Non-pigmented ciliary epithelial cell (primary cell): ENCODE measurements around the gene APBB2.

Experiments
- DNase-seq: peaks from one replicate; pipeline ENCODE4 v3.0.0-alpha.2; 2010; ENCODE audit warnings: low read depth

APBB2 gene

DNA sequence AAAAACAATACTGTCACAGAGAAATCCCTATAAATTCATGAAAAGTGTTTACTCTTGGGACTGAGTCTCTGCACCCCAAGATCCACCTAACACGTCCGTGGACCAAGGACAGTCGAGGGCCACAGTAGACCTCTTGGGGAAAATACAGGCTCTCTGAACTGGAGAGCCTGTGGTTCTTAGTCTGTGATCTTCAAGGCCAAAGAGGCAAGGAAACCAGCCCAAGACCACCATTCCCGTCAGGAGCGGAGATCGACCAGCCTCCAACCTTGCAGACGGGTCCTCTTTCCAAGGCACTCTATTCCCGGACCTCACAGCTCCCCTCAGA lies 1.6 kb upstream of the APBB2 start:
- DNase-seq, result no peak

DNA sequence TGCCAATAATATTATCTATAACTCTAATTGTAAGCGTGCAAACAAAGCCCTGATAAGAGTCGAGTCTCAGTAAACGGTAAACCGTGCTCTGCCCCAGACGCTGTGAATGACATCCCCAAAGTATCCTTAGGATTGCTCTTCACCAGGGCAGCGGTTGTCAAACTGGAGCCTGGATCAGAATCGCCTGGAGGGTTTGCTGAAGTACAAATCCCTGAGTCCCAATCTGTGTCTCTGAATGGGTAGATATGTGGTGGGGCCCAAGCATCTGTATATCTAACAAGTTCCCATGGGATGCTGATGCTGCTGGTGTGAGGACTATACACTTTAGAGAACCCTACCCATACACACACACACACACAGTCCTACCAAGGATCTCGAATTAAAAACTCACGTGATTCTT lies 813 bp upstream of the APBB2 start:
- no peak for DNase-seq

DNA sequence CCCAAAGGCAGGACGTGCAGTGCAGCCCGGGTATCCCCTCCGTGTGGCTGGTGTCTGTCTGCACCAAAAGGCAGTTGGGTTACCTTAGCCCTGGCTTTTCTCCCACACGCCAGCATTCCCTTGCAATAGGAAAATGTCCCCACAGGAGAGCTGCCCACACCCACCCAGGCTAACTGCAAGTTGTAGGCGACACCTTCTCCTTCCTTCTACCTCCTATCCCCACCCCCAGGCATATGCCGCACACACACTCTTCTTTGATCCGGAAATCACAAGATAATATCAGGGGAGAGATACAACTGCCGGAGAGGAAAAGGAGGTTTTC lies 444 bp upstream of the APBB2 start:
- no peak for DNase-seq

DNA sequence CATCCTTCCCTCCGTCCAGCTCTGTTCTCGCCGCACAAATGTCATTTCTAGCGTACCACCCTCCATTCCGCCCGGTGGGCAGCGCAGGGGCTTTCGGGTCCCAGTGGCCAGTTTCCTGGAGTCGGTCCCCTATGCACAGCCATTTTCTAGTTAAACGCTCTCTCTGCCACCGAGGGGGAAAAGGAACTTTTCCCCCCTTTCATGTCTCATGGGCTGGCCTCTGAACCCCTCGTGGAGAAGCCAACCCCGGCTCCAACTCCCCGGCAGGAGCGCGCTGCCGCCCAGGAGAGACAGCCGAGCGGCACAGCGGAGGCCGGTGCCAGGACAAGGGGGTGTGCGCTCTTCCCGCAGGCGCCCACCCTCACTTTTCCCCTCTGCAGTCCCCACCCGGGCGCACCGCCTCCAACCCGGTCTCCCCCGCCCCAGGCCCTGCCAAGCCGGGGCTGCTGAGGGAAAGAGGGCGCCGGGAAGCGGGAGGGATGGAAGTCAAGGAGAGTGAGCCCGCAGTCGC lies 662 bp downstream of the APBB2 start:
- no peak for DNase-seq

DNA sequence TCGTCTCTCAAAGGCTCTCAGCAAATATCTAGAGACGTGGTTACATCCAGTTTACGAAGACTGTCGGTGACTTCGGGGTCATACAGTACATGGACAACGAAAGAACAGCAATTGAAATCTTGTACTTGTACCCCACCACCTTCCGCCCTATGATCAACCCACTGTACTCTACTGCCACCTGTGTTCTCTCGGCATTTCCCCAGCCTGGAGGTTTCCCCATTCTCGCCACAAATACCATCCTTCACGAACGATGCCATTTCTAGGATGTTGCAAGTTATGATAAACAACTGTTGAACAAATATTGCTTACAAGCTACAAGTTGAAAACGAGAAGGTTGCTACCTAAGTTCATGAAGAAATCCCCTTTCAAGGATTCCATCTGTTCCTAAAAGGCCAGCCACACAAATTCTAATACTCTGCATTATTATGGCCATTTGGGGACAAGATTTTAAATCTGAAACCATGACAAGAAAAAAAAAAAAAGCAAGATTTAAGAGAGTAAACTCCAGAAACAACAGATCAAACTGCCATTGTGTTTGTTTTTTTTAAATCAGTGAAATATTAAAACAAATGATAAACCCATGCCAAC lies 1.6 kb downstream of the APBB2 start:
- no peak for DNase-seq

DNA sequence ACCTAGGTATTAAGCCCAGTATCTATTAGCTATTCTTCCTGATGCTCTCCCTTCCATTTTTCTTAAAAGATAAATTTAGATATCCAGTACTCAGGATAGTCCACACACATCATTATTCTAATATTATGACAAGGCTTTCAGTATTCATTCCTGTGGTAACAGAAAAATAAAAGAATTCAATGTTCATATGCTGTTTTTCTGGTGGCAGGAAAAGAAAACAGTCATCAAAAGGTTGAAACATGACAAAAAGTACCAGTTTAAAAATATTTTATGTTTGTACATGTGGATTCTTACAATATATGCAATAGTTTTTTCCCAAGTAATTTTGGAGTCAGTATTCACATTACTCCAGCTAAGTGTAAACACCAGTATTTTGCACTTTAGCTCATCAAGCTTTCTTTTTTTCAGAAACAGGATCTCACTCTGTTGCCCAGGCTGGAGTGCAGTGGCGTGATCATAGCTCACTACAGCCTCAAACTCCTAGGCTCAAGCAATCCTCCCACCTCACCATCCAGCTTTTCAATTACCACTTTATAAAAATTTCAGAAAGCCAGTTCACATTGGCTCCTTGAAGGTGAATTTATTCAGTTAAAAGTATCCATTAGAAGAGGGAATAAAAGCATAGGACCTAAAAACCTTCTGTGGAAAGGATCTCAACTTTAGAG lies 2.3 kb downstream of the APBB2 start:
- DNase-seq, result no peak

DNA sequence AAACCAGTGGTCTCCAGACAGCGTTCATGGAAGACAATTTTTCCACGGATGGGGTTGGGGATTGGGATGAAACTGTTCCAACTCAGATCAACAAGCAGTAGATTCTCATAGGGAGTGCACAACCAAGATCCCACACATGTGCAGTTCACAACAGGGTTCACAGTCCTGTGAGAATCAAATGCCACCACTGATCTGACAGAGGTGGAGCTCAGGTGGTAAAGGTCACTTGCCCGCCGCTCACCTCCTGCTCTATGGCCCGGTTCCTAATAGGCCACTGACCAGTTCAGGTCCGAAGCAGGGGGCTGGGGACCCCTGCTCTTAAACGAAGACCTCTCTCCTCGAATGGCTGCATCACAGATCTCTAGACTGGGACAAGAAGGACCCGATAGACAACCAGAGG lies 4.4 kb downstream of the APBB2 start:
- DNase-seq, result no peak

DNA sequence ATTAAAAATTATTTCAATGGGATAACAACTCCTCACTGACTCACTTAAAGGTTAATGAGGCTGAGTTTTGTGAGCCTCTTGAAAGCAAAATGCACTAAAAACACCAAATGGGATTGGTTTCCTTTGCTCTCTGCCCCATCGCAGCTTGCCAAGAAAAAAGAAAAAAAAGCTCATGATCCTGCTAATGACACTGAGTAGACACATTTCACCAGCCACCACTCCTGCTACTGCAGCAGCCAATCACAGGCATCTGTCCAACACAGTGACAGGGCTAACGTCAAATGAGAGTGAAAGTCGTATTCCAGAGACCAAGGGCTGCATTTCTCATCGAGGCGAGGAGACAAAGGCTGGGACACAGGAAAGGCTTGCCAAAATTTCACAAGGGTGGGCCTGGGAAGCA lies 5.2 kb downstream of the APBB2 start:
- no peak for DNase-seq

DNA sequence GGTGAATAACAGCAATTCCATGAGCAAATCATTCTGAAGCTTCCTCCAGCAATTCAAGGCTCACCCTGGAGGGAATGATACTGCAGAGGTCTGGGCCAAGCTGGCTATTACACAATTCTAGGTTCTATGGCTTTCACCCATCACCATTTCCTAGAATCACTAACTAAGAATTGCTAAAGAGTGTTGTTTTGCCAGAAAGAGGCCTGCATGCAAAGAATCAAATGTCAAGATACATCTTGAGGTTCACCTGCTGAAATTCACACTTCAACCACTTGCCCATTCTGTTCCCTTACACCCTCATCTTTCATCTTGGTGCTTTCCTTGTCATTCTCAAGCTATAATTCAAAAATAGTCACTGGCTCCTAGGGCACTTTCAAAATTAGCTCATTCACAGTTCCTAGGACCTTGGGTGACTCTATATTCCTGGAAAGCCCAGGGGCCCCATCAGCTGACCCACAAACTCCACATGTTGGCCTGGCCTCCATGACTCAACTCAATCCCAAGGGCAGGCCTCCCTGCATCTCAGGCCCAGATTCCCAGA lies 7.0 kb downstream of the APBB2 start:
- DNase-seq, result no peak

DNA sequence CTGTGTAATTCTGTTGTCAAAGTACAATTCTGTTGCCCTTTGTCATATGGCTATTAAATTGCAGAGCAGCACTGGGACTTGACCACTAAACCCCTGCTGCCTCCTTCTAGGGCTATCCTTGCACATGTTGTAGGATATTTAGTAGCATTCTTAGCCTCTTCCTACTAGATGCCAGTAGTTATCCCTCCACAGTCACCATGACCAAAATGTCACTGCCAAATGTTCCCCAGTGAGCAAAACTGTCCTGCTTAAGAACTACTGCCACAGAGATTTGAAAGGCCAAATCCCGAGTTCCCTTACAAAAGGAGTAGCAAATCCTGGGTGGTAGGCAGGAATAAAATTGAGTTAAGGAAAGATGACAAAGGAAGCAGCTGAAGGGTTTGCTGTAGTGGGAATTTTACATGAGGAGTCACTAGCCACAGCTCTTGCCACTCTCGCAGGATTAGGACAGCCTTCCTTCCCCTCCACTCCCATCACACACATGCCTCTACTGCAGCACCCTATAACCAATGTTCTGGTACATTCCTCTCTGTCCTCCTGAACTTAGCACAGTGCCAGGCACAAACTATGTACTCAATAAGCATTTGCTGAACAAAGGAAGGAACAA lies 8.4 kb downstream of the APBB2 start:
- no peak for DNase-seq

DNA sequence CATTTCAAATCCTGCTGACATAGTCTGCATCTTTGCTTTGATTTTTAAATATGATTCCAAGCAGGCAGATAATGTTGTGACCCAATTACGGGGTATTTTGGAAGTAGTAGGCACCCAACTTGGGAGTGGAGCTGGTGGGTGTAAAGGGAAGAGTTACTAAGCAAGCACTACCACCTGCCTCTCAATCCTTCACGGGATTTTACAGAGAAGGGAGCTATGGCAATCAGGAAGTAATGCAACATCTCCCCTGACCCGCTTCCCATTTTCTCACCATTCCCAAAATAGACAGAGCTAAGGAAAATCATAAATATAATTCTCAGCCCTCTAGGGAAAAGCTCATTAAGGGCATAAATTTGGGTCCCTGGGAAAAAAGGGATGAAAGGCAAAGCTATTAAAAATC lies 9.2 kb downstream of the APBB2 start:
- no peak for DNase-seq

DNA sequence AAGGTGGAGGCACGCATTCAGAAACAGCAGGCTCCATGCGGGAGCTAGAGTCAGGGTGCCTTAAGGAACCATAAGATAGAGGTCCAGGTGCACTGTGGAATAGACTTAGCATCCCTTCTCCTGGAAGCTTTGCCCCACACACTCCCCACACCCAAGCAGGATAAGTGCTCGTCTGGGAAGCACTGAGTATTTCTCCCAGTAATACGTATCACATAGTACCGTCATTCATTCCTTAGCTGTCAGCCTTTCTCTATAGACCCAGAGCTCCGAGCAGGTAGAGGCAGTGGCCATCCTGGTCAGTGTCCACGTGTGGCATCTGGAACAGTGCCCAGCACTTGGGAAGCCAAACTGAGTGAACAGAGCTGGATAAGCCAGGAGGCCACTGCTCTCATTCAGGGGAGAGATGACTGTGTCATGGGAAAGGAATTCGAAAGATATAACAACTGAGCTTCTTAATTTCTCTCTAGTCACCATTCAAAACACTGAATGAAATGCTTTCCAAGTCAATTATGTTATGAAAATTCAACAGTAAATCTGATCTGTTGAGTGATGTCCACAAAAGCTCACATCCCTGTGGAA lies 9.9 kb downstream of the APBB2 start:
- peak; percentile 72 for DNase-seq

DNA sequence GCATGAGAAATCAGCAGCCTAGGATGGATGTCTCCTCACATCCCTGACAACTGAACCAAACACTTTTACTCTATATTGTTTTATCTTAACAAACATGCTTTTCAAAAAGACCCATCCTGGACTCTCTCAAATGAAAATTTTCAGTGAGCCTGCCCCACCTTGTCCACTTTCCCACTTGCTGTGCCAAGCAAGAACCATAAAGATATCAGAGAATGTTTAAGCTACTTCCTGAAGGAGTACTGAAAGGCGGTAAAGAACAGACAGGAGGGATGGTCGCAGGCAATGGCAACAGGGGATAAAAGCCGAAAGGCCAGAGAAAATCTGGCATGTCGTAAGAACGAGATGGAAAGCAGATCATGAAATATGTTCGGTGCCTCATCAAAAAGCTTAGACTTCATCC lies 10.5 kb downstream of the APBB2 start:
- DNase-seq, result no peak

DNA sequence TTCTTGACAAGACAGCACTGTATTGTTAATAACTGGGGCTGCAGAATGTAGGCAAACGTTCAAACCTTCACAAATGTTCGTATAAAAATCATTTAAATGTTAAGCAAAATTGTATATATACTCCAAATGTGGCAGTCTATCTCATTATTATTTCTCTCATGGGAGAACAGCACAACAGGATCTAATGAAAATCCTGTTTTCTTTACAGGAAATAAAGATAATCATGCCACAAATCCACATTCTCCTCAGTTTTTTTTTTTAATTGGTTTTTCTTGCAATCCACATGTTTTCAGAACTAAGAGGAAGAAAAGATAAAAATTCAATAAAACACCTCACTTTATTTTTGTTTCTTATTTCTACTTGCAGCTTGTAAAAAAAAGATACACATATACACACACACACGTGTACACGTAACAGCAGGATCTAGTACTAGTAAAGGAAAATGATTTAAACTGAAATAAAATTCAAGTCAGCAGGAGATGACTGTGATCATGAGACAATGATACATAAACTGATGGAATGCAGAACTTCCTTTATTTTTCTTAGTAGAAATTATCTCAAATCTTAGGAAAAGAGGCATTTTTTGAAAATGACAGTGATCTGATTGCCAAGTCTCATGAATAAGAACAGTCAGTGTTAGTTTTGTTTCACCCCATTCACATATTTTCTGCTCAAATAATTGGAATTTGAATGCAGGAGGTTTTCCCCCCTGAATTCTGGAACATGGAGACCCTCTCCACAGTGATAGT lies 11.3 kb downstream of the APBB2 start:
- no peak for DNase-seq

DNA sequence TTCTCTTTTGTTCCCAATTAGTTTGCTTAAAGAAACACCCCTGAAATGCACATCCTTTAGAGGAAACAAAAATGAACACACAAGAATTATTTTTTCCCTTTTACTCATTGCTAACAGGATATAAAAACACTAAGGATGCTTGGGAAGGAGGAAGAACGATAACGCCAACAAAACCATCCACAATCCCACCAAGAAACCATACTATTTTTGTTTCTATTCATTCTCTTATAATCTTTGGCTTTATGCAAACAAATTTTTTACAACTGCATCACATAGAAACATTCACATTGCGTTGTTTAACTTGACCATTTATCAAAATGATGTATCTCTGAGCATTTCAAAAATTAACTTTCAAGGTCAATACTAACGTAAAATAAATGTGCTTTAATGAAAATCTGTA lies 12.0 kb downstream of the APBB2 start:
- DNase-seq, result no peak

DNA sequence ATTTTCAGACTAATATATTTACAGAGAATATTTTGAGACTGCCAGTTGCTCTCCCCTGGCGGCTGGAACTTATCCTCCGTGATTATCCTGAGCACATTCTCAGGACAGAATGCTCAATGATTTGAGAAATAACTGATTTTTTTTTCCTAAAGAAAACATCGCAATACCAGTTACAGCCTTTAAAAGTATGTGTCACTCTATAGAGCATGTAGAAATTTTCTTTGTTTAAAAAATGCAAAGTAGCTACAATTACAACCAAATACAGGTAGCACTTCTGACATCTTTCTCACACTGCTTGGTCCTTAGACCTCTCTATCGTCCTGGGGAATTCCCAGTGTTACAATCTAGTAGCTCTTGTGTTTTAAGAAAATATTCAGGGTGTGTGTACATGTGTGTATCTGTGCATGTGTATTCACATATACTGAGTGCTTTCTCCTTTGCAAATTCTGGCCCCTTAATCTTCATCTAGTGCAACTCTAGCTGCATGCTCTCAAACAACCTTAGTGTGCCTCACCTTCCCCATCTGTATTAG lies 13.8 kb downstream of the APBB2 start:
- DNase-seq, result no peak

DNA sequence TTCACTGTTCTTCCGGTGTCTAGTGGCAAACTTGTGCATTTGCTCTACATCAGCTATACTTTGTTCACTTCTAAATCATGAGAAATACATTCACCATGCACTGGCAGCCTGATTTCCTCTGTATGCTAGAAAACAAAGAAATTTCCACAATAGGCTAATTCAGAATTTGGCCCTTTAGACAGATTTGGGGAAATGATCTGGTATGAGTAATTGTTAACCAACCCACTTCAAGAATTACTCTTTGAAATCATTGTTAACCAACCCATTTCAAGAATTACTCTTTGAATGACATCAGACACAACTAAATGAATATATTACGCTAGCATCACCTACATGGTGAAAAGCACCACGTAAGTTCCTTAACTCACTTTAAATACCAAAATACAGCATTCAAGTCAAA lies 14.6 kb downstream of the APBB2 start:
- DNase-seq, result no peak

DNA sequence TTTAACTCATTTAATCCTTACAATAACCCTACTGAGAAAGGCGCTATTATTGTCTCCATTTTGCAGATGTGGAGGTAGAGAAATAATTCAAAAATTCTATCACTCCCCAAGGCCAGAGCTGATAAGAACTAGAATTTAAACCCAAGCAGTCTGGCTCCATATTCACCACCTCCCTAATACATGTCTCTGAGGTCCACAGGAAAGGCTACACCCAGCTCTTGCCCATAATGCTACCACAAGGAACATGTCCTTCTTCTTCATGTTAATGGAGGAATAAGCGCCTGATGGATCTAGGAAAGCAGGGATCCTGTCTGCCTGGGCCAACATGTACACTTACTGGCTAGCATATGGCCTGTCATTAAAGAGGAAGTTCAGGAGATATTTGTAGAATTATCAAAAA lies 16.3 kb downstream of the APBB2 start:
- no peak for DNase-seq

DNA sequence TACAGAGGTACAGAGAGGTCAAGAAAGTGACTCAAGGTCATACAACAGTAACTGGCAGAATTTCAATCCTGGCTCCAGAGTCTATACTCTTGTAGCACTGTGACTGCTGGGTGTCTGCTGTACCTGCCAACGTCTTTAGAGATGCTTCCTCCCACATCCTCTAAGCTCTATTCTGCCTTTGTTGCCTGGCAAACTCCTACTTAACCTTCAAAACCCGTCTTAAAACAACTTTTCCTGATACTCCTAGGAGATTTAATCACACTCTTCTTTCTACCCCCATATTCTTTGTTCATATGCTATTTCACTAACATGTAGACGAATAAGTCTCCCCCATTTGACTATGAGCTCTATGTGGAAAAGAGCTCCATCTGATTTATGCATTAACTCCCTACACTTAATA lies 16.8 kb downstream of the APBB2 start:
- no peak for DNase-seq

DNA sequence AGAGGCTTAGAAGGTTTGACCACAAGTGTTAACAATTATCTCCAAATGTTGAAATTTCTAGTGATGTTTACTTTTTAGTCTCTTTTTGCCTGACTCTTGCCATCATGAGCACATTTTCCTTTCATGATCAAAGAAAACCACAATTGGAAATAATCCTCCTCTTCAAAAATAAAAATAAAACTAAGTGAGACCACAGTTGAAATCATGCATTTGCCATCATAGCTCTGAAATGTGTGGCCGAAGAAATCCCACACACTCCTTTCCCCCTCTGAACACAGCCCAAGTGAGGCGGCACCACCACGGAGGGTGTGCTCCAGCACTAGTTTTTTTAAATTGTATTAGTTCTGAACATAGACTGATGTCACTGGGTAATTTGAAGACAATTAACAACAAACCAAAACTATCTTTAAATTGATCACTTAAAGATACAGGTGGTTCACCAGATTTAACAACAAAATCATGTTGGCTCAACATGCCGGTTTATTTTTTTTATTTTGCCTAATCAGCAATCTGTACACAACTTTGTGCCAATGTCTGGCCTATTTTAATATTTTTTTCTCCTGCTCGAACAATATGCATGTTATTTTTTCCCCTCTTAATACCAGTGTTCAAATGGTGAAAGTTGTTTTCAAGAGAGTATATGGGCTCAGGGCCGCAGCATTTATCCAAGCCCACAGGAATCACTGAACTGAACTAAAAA lies 17.6 kb downstream of the APBB2 start:
- no peak for DNase-seq

DNA sequence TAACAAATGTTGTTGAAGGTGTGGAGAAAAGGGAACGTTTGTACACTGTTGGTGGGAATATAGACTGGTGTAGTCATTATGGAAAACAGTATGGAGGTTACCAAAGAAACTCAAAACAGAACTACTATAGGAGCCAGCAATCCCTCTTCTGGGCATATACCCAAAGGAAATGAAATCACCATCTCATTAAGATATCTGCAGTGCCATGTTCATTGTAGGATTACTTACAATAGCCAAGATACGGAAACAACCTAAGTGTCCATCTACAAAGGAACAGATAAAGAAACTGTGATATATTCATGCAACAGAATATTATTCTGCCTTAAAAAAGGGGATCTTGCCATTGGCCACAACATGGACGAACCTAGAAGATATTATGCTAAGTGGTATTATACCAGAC lies 22.2 kb downstream of the APBB2 start:
- DNase-seq, result no peak

DNA sequence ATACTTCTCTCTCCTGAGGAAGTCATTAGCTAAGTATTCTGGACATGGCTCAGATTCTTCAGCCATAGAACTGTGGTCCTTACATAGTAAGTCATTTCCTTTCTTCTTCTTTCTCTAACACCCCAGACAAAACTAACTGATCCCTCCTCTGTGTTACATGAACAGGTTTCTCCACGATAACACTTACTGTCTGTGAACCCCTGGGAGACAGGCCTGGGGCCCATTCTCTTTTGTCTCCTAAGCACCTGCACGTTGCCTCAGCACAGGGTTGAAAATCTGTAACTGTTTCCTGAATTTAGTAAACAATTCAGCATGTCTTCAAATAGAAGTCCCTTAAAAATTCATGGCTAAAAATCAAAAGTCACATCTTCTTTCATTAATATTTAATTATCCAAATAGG lies 24.7 kb downstream of the APBB2 start:
- DNase-seq, result no peak
